ENCODE results near the gene AGFG2. TPM values are rescaled to one million over a fixed set of nuclear protein-coding genes. Genes with fewer than 3 reads are reported as not detected.

AGFG2 gene
- total RNA-seq, 1 experiment from 2014 or later, result 30.4 TPM

DNA sequence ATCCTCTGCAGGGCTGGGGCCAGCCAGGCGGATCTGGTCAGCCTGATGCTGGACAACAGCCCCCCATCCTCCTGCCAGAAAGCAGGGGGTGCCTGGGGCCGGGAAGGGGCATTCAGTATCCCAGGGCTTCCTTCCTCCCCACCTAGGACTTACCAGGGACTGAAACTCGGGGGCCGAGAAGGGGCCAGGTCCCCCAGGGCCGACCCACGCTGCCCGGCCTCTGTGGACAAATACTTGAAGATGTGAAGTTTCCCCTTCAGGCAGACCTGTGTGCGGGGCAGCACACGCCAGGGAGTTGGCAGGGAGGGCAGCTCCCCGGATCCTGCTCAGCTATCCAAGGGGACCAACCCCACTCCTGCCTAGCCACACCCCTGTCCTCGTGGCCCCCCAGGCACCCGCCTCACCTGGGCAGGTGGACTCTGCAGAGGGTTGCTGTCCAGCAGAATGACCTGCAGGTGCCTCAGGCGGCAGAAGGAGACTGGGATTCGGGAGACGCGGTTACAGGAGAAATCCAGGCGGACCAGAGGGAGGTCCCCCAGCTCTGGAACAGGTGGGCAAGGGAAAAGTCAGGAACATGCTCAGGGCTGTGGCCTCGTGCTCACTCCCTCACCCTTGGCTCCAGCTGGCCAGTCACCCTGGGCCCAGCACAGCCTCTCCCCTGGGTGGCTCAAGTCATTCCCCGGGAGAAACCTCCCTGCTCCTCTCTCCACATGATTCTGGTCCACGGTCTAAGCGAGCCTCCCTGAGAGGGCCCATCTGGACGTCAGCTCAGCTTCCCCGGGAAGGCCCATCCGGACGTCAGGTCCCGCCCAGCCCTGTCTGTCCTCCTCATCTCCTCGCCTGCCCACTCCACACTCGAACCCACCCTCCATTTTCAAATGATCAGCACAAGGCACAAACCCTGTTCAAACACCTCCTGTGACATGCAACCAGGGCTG lies 39.5 kb downstream of the AGFG2 start:
- Histone ChIP-seq H3K4me3 (no peak overlapping the region), H3K27ac (no peak overlapping the region), H3F3A (ENCODE audit: insufficient read depth, low read depth) (0 out of 2 replicates have a peak, but pooled peaks cover 7% of the 10 kb centered on the region), H3K36me3 (ENCODE audit: low read depth) (0 out of 2 replicates have a peak, but pooled peaks cover 10% of the 10 kb centered on the region), H3K79me2 (ENCODE audit: low read depth) (peaks cover 14% of the 10 kb centered on the region), H3K9me3 (ENCODE audit: insufficient read depth, low read depth) (no peaks in the 10 kb centered on the region), H3K27me3 (ENCODE audit: insufficient read depth, low read depth) (no peaks in the 10 kb centered on the region), H3K9me2 (ENCODE audit: insufficient read depth) (no peaks in the 10 kb centered on the region), H3K4me1 (replicated peaks; ENCODE audit: insufficient read depth) (peaks cover 6% of the 10 kb centered on the region), H4K20me1 (ENCODE audit: insufficient read depth) (no peaks in the 10 kb centered on the region; the same call in 1 of the 2 replicates), H3K4me2 (no peak overlapping the region), H2AFZ (no peak overlapping the region)
- POLR2A ChIA-PET (ENCODE audit: unreplicated experiment), result interaction anchor here (0.7 kb wide), 1 partner anchor 37 kb away, joined by 54 read pairs; no protein-coding TSS in a partner anchor
- TF ChIP-seq EZH2 (IDR thresholded peaks at IDR 0.05; ENCODE audit: low read depth) (no peak), CTCF (conservative IDR thresholded peaks at IDR 0.05) (no peak)
- BruUV-seq (replicated peaks), result no TSS peak
- CTCF ChIA-PET, result interaction anchor here (0.7 kb wide), 1 partner anchor 10 kb away, joined by 8 read pairs; no protein-coding TSS in a partner anchor
- no peak for DNase-seq
- intact Hi-C loops (cut with micrococcal nuclease; ENCODE audit: unreplicated experiment), result no loop called here

GRCh38 chr7:100580466-100581283 lies 41.7 kb downstream of the AGFG2 start:
- peaks cover 29% of the 10 kb centered on the region for H3K79me2 ChIP-seq (ENCODE audit: low read depth)
- CTCF ChIA-PET, result no interaction called here
- intact Hi-C loops (cut with micrococcal nuclease; ENCODE audit: unreplicated experiment), result loop anchor here (5.0 to 10.0 kb wide), 3 partner anchors 112 to 504 kb away; partner anchors contain the start of genes EPHB4, GIGYF1 and TRIM56
- H3K36me3 ChIP-seq (ENCODE audit: low read depth), result 0 out of 2 replicates have a peak, but pooled peaks cover 10% of the 10 kb centered on the region
- H3K9me2 ChIP-seq (ENCODE audit: insufficient read depth), result no peaks in the 10 kb centered on the region
- no peak for DNase-seq
- peaks cover 21% of the 10 kb centered on the region for H3F3A ChIP-seq (ENCODE audit: insufficient read depth, low read depth)
- no peaks in the 10 kb centered on the region for H3K9me3 ChIP-seq (ENCODE audit: insufficient read depth, low read depth)
- POLR2A ChIA-PET (ENCODE audit: unreplicated experiment), result no interaction called here
- H2AFZ ChIP-seq, result no peak overlapping the region
- H3K4me3 ChIP-seq, result no peak overlapping the region
- H3K4me2 ChIP-seq, result no peak overlapping the region
- peaks cover 2% of the 10 kb centered on the region; the same call in 1 of the 2 replicates for H4K20me1 ChIP-seq (ENCODE audit: insufficient read depth)
- BruUV-seq (replicated peaks), result no TSS peak
- TF ChIP-seq CTCF (conservative IDR thresholded peaks at IDR 0.05) (no peak), EZH2 (IDR thresholded peaks at IDR 0.05; ENCODE audit: low read depth) (no peak)
- H3K4me1 ChIP-seq (replicated peaks; ENCODE audit: insufficient read depth), result peaks cover 19% of the 10 kb centered on the region
- no peaks in the 10 kb centered on the region for H3K27me3 ChIP-seq (ENCODE audit: insufficient read depth, low read depth)
- H3K27ac ChIP-seq, result no peak overlapping the region

- ChIA-PET CTCF (interaction anchor here (0.6 kb wide), 1 partner anchor 44 kb away, joined by 3 read pairs; no protein-coding TSS in a partner anchor), POLR2A (ENCODE audit: unreplicated experiment) (no interaction called here)
- no peak for TF ChIP-seq EZH2 (IDR thresholded peaks at IDR 0.05; ENCODE audit: low read depth)
- intact Hi-C loops (cut with micrococcal nuclease; ENCODE audit: unreplicated experiment), result loop anchor here (1.0 to 10.0 kb wide), 5 partner anchors 13 to 503 kb away; partner anchors contain the start of genes AGFG2, EPHB4, GIGYF1 and TRIM56
- Histone ChIP-seq H3K27me3 (ENCODE audit: insufficient read depth, low read depth) (no peaks in the 10 kb centered on the region), H3K4me2 (peak overlapping the region; percentile 85; the same call in 1 of the 2 replicates), H3K9me2 (ENCODE audit: insufficient read depth) (no peaks in the 10 kb centered on the region), H3K79me2 (ENCODE audit: low read depth) (peaks cover 29% of the 10 kb centered on the region), H4K20me1 (ENCODE audit: insufficient read depth) (peaks cover 2% of the 10 kb centered on the region; the same call in 1 of the 2 replicates), H3K4me1 (replicated peaks; ENCODE audit: insufficient read depth) (peaks cover 19% of the 10 kb centered on the region), H3K27ac (no peak overlapping the region), H3K4me3 (no peak overlapping the region), H3K36me3 (ENCODE audit: low read depth) (0 out of 2 replicates have a peak, but pooled peaks cover 10% of the 10 kb centered on the region), H3K9me3 (ENCODE audit: insufficient read depth, low read depth) (no peaks in the 10 kb centered on the region), H3F3A (ENCODE audit: insufficient read depth, low read depth) (peaks cover 23% of the 10 kb centered on the region), H2AFZ (no peak overlapping the region)
- BruUV-seq (replicated peaks), result no TSS peak
- peak in 1 of 2 experiments; percentile 95 for DNase-seq
Measured at GRCh38 chr7:100582041-100582579, 43.1 kb downstream of the AGFG2 start.
